Cardiac muscle cell (in vitro differentiated cells and primary cell): ENCODE measurements around the gene MBD4. TPM values are rescaled to one million over a fixed set of nuclear protein-coding genes. Genes with fewer than 3 reads are reported as not detected.

ENCODE experiments used
- DNase-seq, 2 donors: peaks; one replicate each; pipeline versions ENCODE4 v3.0.0 to v3.0.0-alpha.2; 2010 to 2017; ENCODE audit warnings: low read depth in 1 of 2, low spot score in 1 of 2
- H3K27ac ChIP-seq: fragments of 200-600 bp; sonication (generic); 2 replicates; pipeline ENCODE4 v1.5.1; 2016
- H3K27me3 ChIP-seq: fragments of 200-600 bp; sonication (generic); 2 replicates; pipeline ENCODE4 v1.6.0; 2016; ENCODE audit warnings: control low read depth
- H3K36me3 ChIP-seq: fragments of 200-600 bp; sonication (generic); 2 replicates; pipeline ENCODE4 v1.5.1; 2016; ENCODE audit warnings: control low read depth
- H3K4me1 ChIP-seq: fragments of 200-600 bp; sonication (generic); 2 replicates; pipeline ENCODE4 v1.8.1; 2017; ENCODE audit warnings: low read depth, mild to moderate bottlenecking, mixed run types
- H3K4me3 ChIP-seq: fragments of 200-600 bp; sonication (generic); 2 replicates; pipeline ENCODE4 v1.5.1; 2016; ENCODE audit warnings: mild to moderate bottlenecking
- H3K9me3 ChIP-seq: fragments of 200-600 bp; sonication (generic); 2 replicates; pipeline ENCODE4 v1.5.1; 2017; ENCODE audit warnings: low read depth, mild to moderate bottlenecking, control low read depth
- CTCF ChIP-seq: IDR thresholded peaks from 2 replicates; pipeline ENCODE4 v1.5.1; 2012; ENCODE audit warnings: low read depth, mild to moderate bottlenecking, low read length
- polyA plus RNA-seq: library from polyadenylated mRNA; unstranded; fragments of >200 nt; fragmentation: Nextera tagmentation; extraction: Ambion mirVana; gene quantifications from 2 replicates; pipeline ENCODE4 v1.2.1, GENCODE V29; 2016
- total RNA-seq: library from RNA; depleted of rRNA; stranded (reverse); fragments of >200 nt; gene quantifications from 2 replicates; pipeline ENCODE4 v1.2.3, GENCODE V29; 2016

Gene MBD4
- total and polyA plus RNA-seq, 2 experiments from 2014 or later: 30.0 to 39.8 TPM

- no peaks in the 10 kb centered on the region for H3K9me3 ChIP-seq
- no peaks in the 10 kb centered on the region for H3K27me3 ChIP-seq
- H3K4me1 ChIP-seq: peaks cover 35% of the 10 kb centered on the region
- no peak for DNase-seq
- H3K4me3 ChIP-seq: no peak overlapping the region
- H3K36me3 ChIP-seq: no peaks in the 10 kb centered on the region
- no peak for TF ChIP-seq CTCF
- no peak overlapping the region for H3K27ac ChIP-seq
Observed at GRCh38 chr3:129448186-129448895, 8.6 kb upstream of the MBD4 start.

GRCh38 chr3:129446926-129447325 is 7.2 kb upstream of the MBD4 start:
- no peaks in the 10 kb centered on the region for H3K27me3 ChIP-seq
- peaks cover 43% of the 10 kb centered on the region for H3K4me1 ChIP-seq
- H3K27ac ChIP-seq: no peak overlapping the region
- H3K36me3 ChIP-seq: no peaks in the 10 kb centered on the region
- H3K4me3 ChIP-seq: no peak overlapping the region
- no peak for TF ChIP-seq CTCF
- no peaks in the 10 kb centered on the region for H3K9me3 ChIP-seq
- DNase-seq: no peak

GRCh38 chr3:129445471-129445870 is 5.7 kb upstream of the MBD4 start:
- no peak for TF ChIP-seq CTCF

GRCh38 chr3:129442947-129443346 is 3.2 kb upstream of the MBD4 start:
- TF ChIP-seq CTCF: no peak
- no peaks in the 10 kb centered on the region for H3K27me3 ChIP-seq
- no peak overlapping the region for H3K27ac ChIP-seq
- no peaks in the 10 kb centered on the region for H3K9me3 ChIP-seq
- H3K36me3 ChIP-seq: no peaks in the 10 kb centered on the region
- H3K4me3 ChIP-seq: no peak overlapping the region
- DNase-seq: no peak
- H3K4me1 ChIP-seq: peaks cover 37% of the 10 kb centered on the region

More at GRCh38 chr3:129445471-129445870, 5.7 kb upstream of the MBD4 start:
- Histone ChIP-seq H3K27me3 (no peaks in the 10 kb centered on the region), H3K4me3 (no peak overlapping the region), H3K9me3 (no peaks in the 10 kb centered on the region), H3K4me1 (peaks cover 57% of the 10 kb centered on the region), H3K27ac (no peak overlapping the region), H3K36me3 (no peaks in the 10 kb centered on the region)
- DNase-seq: no peak

GRCh38 chr3:129442486-129442885 is 2.7 kb upstream of the MBD4 start:
- H3K27me3 ChIP-seq: no peaks in the 10 kb centered on the region
- H3K27ac ChIP-seq: peak overlapping the region; percentile 32
- DNase-seq: no peak
- peaks cover 3% of the 10 kb centered on the region for H3K36me3 ChIP-seq
- peaks cover 33% of the 10 kb centered on the region for H3K4me1 ChIP-seq
- TF ChIP-seq CTCF: no peak
- H3K4me3 ChIP-seq: no peak overlapping the region
- H3K9me3 ChIP-seq: no peaks in the 10 kb centered on the region
